HCEC 1CT (cell line): ENCODE measurements around the gene STH.

Source experiments
- DNase-seq: peaks from one replicate; pipeline ENCODE4 v3.0.0-alpha.2; 2017

STH gene

GRCh38 chr17:46028981-46029565, 30.0 kb downstream of the STH start:
- no peak for DNase-seq

GRCh38 chr17:46029627-46030026, 30.6 kb downstream of the STH start:
- DNase-seq: no peak

- no peak for DNase-seq
Observed at GRCh38 chr17:46030752-46031151, 31.7 kb downstream of the STH start.

GRCh38 chr17:46031440-46031839, 32.4 kb downstream of the STH start:
- no peak for DNase-seq

- no peak for DNase-seq
Observed at GRCh38 chr17:46031920-46032319, 32.9 kb downstream of the STH start.

- no peak for DNase-seq
Observed at GRCh38 chr17:46032909-46033308, 33.9 kb downstream of the STH start.

GRCh38 chr17:46033392-46033791, 34.3 kb downstream of the STH start:
- no peak for DNase-seq

GRCh38 chr17:46035112-46035818, 36.2 kb downstream of the STH start:
- no peak for DNase-seq

GRCh38 chr17:46036491-46036890, 37.4 kb downstream of the STH start:
- DNase-seq: no peak

GRCh38 chr17:46037722-46038255, 38.7 kb downstream of the STH start:
- no peak for DNase-seq

GRCh38 chr17:46038414-46038813, 39.4 kb downstream of the STH start:
- DNase-seq: no peak

- no peak for DNase-seq
Observed at GRCh38 chr17:46038937-46039336, 39.9 kb downstream of the STH start.

- DNase-seq: no peak
Observed at GRCh38 chr17:46039592-46040186, 40.6 kb downstream of the STH start.

GRCh38 chr17:46042246-46042645, 43.2 kb downstream of the STH start:
- no peak for DNase-seq

GRCh38 chr17:46042925-46043324, 43.9 kb downstream of the STH start:
- DNase-seq: no peak

- no peak for DNase-seq
Observed at GRCh38 chr17:46043606-46044005, 44.6 kb downstream of the STH start.

GRCh38 chr17:46044286-46044928, 45.4 kb downstream of the STH start:
- peak; percentile 88 for DNase-seq

GRCh38 chr17:46044989-46045388, 45.9 kb downstream of the STH start:
- no peak for DNase-seq

GRCh38 chr17:46045639-46046038, 46.6 kb downstream of the STH start:
- DNase-seq: no peak

- DNase-seq: no peak
Observed at GRCh38 chr17:46046957-46047356, 47.9 kb downstream of the STH start.

- DNase-seq: no peak
Observed at GRCh38 chr17:46047398-46047797, 48.3 kb downstream of the STH start.

- DNase-seq: no peak
Observed at GRCh38 chr17:46047856-46048255, 48.8 kb downstream of the STH start.
